Coronary artery (tissue), 2 donors: ENCODE measurements around the gene TRIO.

ENCODE experiments used
- DNase-seq: peaks from one replicate; pipeline ENCODE4 v3.0.0-alpha.2; 2017; ENCODE audit warnings: low spot score
- H3K27ac ChIP-seq, 2 donors: fragments of 200-600 bp; sonication (generic); one replicate each; pipeline ENCODE4 v1.5.1; 2016 to 2019
- H3K4me3 ChIP-seq: fragments of 200-600 bp; sonication (generic); 2 replicates; pipeline ENCODE4 v1.5.1; 2016; ENCODE audit warnings: mild to moderate bottlenecking, moderate library complexity
- CTCF ChIP-seq: fragments of 200-600 bp; sonication (generic); IDR thresholded peaks from one replicate; pipeline ENCODE4 v1.5.1; 2019; ENCODE audit warnings: antibody characterized with exemption

The TRIO gene

DNA sequence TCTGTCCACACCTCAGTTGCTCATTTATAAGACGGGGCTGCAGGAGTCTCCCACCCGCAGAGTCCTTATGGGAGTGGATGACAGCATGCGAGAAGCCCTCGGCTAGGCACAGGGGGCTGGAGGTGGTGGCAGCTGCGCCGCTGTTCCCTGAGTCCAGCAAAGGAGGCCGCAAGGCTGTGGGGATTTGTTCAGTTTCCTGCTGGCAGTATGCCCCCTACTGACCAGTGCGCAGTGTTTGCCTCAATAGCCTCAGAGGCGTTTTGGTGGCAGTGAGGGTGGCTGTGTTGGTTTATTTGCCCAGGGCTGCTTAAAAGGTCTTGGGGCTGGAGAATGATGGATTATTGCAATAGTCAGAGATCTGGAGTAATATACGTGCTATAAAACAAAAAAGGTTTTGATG, 262.1 kb downstream of the TRIO start:
- no peak for DNase-seq
- H3K4me3 ChIP-seq: no peak overlapping the region
- no peak overlapping the region for H3K27ac ChIP-seq
- TF ChIP-seq CTCF: no peak

DNA sequence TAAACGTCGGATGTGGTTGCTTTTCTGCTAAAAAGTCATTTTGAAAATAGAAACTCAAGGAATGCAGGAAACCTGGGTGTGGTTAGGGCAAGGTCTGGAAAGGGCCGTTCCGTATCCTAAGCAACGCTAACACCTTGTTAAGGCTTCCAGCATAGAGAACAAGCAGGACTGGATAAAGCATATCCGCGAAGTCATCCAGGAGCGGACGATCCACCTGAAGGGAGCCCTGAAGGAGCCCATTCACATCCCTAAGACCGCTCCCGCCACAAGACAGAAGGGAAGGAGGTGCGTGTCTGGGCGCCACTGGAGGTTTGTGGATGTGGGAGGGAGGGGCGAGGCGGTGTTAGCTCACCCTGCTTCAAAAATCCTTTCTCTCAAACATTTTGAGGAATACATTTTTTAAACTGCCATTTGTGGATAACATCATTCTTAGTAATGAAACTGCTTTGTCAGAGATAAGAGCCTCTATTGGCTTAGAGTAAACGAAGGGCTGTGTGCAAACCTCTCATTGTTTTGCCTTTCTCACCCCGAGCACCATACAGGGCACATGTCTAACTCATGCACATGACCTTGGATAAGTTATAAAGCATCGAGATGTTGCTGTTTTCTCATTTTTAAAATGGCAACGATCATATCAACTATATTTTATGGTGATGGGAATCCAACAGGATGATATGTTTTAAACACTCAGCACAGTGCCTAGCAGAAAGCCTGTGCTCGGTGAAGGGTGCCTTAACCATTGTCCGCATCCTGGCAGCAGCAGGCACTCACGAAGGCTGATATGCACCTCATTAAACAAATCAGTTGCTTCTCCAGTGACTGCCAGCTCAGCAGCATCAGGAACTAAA, 262.8 kb downstream of the TRIO start:
- Histone ChIP-seq H3K27ac (peak overlapping the region in 1 of 2 donors; percentile 69), H3K4me3 (no peak overlapping the region)

GRCh38 chr5:14406554-14406849, 263.4 kb downstream of the TRIO start:
- Histone ChIP-seq H3K4me3 (no peak overlapping the region), H3K27ac (peak overlapping the region in 1 of 2 donors; percentile 69)
- TF ChIP-seq CTCF: no peak

More for the DNA sequence above, 262.8 kb downstream of the TRIO start:
- DNase-seq: no peak
- TF ChIP-seq CTCF: no peak

GRCh38 chr5:14407051-14407450, 263.9 kb downstream of the TRIO start:
- no peak for DNase-seq
- H3K27ac ChIP-seq: peak overlapping the region in 1 of 2 donors; percentile 69
- no peak overlapping the region for H3K4me3 ChIP-seq
- no peak for TF ChIP-seq CTCF

More at GRCh38 chr5:14406554-14406849, 263.4 kb downstream of the TRIO start:
- DNase-seq: no peak

GRCh38 chr5:14407746-14408175, 264.6 kb downstream of the TRIO start:
- TF ChIP-seq CTCF: no peak
- H3K4me3 ChIP-seq: no peak overlapping the region
- H3K27ac ChIP-seq: peak overlapping the region in 1 of 2 donors; percentile 69
- no peak for DNase-seq

GRCh38 chr5:14408969-14409586, 265.9 kb downstream of the TRIO start:
- H3K27ac ChIP-seq: peak overlapping the region in 1 of 2 donors; percentile 62
- DNase-seq: no peak
- TF ChIP-seq CTCF: no peak
- H3K4me3 ChIP-seq: no peak overlapping the region

GRCh38 chr5:14410068-14410393, 266.9 kb downstream of the TRIO start:
- Histone ChIP-seq H3K4me3 (no peak overlapping the region), H3K27ac (peak overlapping the region; percentile 2 to 60)
- no peak for TF ChIP-seq CTCF
- DNase-seq: no peak
